ENCODE data around the gene SOCS4.

SOCS4 gene

DNA sequence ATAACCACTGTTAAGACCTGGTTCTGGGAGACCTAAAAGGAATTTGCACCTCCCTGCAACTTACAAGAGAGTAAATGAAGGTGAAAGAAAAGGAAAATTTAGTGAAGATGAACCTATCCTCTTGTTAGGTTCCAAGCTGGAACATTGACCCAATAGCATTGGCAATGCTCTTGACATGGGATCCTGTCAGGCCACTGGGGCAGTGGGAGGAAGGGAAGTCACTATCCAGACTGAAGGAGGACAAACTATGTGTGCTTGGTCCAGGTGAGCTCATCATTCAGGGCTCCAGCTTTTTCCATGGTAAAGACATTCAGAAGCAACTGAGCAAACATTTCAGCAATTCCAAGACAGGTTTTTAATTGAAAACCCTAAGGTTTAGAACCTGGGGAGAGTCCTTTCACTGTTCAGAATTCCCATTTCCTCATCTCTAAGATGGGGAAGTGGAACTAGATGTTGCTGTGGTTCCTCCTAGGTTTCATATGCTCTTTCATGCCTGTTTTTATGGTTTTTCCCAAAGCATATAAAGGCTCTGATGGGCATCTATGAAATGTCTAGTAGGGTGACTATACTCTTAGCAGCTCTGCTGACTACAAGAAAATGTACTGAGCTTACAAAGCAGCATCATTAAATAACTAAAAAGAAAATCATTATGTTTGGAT lies 57.5 kb downstream of the SOCS4 start:
- in situ Hi-C loops (cut with HindIII; ENCODE audit: low sequenced_read_pairs) = no loop called here

DNA sequence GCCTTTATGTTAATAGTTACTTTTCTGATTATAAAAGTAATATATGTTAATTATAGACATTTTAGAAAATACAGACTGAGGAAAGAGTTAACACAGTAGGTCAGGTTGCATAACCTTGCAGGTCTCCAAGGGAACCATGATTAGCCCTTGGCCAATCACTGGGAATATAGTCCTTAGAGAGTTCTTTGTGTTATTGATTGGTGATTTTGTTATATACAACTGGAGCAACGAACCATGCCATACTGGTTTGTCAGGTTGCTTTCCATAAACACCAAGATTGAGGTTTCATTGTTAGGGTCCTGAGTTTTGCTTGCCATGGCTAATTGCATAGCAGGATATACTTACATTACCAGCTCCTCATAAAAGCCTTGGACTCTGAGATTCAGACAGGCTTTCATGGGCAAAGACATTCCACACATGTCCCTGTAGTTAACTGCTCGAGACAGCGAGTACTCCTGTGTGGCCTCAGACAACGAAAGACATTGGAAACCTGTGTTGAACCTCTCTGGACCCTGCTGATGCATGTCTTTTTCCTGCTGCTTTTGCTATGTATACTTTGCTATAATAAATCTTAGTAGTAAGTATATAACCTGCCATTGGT lies 58.1 kb downstream of the SOCS4 start:
- in situ Hi-C loops (cut with HindIII; ENCODE audit: low sequenced_read_pairs) = no loop called here

DNA sequence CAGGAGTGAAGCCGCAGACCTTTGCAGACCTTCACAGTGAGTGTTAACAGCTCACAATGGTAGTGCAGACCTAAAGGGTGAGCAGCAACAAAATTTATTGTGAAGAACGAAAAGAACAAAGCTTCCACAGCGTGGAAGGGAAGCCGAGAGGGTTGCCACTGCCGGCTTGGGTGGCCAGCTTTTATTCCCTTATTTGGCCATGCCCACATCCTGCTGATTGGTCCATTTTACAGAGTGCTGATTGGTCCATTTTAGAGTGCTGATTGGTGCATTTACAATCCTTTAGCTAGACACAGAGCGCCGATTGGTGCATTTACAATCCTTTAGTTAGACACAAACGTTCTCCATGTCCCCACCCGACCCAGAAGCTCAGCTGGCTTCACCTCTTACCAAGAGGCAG lies 59.9 kb downstream of the SOCS4 start:
- in situ Hi-C loops (cut with HindIII; ENCODE audit: low sequenced_read_pairs) = no loop called here

DNA sequence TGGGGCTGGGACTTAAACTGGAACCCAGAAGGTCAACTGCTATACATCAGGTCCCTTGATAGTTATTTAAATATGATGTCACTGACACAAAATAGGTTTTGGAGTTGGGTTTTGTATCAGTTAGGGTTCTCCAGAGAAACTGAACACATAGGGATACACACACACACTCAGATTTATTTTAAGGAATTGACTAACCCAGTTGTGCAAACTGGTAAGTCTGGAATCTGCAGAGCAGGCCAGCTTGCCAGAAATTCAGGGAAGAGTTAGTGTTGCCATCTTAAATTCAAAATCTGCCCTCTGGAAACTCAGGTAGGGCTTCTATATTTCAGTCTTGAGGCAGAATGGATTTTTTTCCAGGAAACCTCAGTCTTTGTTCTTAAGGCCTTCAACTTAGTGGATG lies 61.3 kb downstream of the SOCS4 start:
- in situ Hi-C loops (cut with HindIII; ENCODE audit: low sequenced_read_pairs) = no loop called here

DNA sequence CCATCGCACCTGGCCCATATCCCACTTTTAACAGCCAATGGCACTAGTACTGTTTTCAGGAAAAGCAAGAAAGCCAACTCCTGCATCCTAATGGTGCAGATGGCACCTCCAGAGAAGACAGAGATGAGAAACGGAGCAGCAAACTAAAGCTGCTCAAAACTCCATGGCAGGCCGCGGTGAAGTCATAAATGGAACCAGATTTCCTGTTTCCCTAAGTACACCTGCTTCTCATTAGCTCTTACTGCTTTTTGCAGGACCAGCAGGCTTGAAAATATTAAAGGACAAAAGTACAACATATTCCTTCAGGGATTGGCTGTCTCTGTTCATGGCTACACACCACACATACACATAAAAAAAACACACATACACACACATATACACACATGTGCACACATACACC lies 65.3 kb downstream of the SOCS4 start:
- in situ Hi-C loops (cut with HindIII; ENCODE audit: low sequenced_read_pairs) = no loop called here

DNA sequence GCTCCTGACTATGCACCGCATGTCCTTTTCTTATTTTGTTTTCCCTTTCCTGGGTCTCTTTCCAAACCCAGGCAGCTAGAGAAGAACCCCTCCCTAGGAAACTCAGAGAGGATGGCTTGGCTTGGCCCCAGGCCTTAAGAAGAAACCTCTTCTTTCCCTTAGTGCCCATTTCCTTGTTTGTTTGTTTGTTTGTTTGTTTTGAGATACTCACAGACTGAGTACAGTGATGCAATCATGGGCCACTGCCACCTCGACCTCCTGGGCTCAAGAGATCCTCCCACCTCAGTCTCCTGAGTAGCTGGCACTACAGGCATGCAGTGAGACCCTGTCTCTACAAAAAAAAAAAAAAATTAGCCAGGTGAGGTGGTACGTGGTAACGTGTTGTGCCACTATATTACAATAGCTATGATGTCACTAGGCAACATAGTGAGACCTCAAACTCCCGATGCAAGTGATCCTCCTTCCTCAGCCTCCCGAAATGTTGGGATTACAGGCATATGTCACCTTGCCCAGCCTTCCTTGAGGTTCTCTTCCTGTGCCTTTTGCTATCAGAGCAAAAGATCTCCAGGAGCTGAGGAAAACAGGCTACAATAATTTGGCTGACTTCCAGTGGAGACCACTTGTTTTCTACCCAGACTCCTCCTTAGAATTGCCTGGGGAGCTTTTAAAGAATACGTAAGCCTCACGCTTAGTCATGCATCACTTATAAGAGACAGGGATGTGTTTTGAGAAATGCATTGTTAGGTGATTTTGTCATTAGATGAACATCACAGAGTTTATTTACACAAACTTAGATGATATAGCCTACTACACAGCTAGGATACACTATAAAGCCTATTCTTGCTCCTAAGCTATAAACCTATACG lies 67.5 kb downstream of the SOCS4 start:
- in situ Hi-C loops (cut with HindIII; ENCODE audit: low sequenced_read_pairs) = no loop called here

DNA sequence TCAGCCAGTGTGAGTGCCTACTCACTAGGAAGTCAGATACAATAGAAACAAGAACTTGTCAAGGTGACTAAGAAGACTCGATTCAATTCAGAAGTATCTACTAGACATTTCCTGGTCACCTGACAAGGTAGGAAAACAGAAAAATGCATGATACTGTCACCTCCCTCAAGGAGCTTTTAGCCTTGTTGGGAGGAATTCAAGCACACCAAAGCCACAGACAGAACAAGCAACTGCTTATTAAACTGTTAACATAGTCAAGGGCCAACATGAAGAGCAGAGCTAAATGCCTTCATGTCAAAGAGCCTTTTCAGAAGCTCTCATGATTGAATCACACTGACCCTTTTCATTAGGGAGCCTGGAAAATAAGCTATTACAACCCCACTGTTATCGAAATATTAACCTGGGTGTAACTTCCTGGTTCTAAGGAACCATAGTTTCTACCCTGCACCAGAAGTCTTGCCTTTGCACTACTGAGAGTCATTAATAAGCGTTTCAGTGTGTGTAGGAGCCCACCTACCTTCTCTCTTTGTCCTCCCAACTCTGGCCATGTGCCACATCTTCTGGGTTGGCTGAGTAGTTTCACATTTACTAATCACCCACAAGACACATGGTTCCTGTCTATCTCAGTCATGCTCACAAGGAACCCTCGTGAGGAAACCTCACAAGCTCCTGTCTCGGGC lies 71.0 kb downstream of the SOCS4 start:
- in situ Hi-C loops (cut with HindIII; ENCODE audit: low sequenced_read_pairs) = no loop called here

DNA sequence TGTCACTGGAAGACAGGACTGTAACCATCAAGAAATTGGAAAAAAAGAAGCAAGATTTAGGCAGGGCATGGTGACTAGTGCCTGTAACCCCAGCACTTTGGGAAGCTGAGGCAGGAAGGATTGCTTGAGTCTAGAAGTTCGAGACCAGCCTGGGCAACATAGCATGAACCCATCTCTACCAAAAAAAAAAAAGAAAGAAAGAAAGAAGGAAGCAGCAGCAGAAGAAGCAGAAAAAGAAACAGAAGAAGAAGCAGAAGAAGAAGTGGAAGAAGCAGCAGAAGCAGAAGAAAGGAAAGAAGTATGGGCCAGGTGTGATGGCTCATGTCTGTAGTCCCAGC lies 71.5 kb downstream of the SOCS4 start:
- in situ Hi-C loops (cut with HindIII; ENCODE audit: low sequenced_read_pairs) = no loop called here
